ENCODE measurements around the gene MAN1C1. TPM values are rescaled to one million over a fixed set of nuclear protein-coding genes. Genes with fewer than 3 reads are reported as not detected.

Gene MAN1C1
- total RNA-seq, 1 donor from 2014 or later, result 0.20 TPM

DNA sequence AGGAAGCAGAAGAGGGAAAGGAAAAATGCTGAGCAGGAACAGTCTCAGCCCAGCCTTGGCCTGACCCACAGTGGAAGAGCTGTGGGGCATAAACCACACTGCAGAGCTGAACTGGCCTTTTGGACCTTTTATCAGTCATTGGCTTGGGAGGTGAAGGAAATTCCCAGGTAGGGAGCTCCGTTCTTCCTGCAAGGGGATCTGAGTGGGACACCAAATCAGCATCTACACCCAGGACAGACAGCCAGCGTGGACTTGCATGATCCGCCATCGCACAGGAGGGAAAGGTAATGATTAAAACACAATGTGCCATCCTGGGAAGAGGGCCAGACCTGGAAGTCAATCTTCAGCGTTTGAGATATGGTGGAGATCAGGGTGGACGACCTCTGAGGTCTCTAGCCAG, 202.0 kb downstream of the MAN1C1 start:
- TF ChIP-seq, protein P1, sequence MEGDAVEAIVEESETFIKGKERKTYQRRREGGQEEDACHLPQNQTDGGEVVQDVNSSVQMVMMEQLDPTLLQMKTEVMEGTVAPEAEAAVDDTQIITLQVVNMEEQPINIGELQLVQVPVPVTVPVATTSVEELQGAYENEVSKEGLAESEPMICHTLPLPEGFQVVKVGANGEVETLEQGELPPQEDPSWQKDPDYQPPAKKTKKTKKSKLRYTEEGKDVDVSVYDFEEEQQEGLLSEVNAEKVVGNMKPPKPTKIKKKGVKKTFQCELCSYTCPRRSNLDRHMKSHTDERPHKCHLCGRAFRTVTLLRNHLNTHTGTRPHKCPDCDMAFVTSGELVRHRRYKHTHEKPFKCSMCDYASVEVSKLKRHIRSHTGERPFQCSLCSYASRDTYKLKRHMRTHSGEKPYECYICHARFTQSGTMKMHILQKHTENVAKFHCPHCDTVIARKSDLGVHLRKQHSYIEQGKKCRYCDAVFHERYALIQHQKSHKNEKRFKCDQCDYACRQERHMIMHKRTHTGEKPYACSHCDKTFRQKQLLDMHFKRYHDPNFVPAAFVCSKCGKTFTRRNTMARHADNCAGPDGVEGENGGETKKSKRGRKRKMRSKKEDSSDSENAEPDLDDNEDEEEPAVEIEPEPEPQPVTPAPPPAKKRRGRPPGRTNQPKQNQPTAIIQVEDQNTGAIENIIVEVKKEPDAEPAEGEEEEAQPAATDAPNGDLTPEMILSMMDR (IDR thresholded peaks at IDR 0.05), result no peak
- Mint-ChIP-seq H3K4me3 (peak overlapping the region; percentile 92), H3K27me3 (no peaks in the 10 kb centered on the region), H3K36me3 (ENCODE audit: low read depth) (peaks cover 9% of the 10 kb centered on the region), H3K27ac (no peak overlapping the region), H3K4me1 (peaks cover 27% of the 10 kb centered on the region), H3K9me3 (no peaks in the 10 kb centered on the region)
- POLR2A ChIA-PET, result interaction anchor here (0.6 to 2.5 kb wide), 5 partner anchors 14 to 269 kb away, joined by 3 to 13 read pairs (median 3); partner anchors contain the start of genes PAFAH2 and SELENON
- no peak for ATAC-seq (ENCODE audit: low read depth)
- intact Hi-C loops (cut with micrococcal nuclease), result loop anchor here (2.0 kb wide), 4 partner anchors 20 to 480 kb away; partner anchors contain the start of genes MACO1, STMN1 and TMEM50A
- CTCF ChIA-PET, result interaction anchor here (1.0 kb wide), 1 partner anchor 314 kb away, joined by 3 read pairs; no protein-coding TSS in a partner anchor
- no peak for DNase-seq

DNA sequence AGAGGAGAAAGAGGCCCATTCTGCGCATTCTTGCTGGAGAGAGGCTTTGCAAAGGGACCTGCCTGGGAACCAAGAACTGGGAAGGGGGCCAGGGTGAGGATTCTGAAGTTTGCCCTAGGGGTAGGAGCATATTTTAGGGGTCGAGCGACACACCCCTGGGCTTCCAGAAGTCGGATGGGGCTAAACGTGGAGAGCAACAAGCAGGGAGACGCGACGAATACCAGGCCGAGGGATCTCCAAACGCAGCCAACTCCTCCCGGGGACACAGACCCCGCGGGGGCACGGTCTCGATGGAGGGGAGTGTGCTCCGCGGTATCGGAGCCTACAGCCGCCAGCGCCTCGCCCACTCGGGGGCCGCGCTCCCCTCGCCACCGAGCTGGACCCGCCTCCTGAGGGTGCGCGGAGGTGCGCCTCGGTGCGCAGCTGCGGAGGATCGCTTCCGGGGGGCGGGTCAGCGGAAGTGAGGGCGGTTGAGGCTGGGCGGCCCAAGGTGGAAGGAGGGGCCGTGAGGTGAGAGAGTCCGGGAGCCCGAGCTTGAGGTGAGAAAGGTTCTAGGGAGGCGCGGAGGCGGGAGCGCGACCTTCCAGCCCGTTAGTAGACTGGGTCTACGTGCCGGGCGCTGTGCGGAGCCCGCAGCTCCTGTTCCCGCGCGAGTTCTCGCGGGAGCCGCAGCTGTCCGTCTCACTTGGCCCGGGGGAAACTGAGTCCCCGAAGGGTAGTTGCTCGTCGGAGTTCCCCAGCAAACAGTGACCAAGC, 203.1 kb downstream of the MAN1C1 start, which contains the start of gene MTFR1L:
TSS of gene MTFR1L (plus strand) at position 464 of the 756 bp plus-strand sequence. CDS start 3,151 bp downstream, outside the sequence.
- peaks cover 9% of the 10 kb centered on the region for H3K36me3 Mint-ChIP-seq (ENCODE audit: low read depth)
- peak; percentile 93 for DNase-seq
- peak within 1 kb of the TSS; percentile 90 for H3K27ac Mint-ChIP-seq
- intact Hi-C loops (cut with micrococcal nuclease), result loop anchor here (1.0 to 2.0 kb wide), 7 partner anchors 21 to 481 kb away; partner anchors contain the start of genes AUNIP, MACO1, PAFAH2 and PAQR7
- TF ChIP-seq, protein P1 (IDR thresholded peaks at IDR 0.05), result no peak
- H3K9me3 Mint-ChIP-seq, result no peaks in the 10 kb centered on the region
- peaks cover 27% of the 10 kb centered on the region for H3K4me1 Mint-ChIP-seq
- peak; percentile 92 for ATAC-seq (ENCODE audit: low read depth)
- ChIA-PET POLR2A (interaction anchor here (0.6 to 2.7 kb wide), 16 partner anchors 9 to 587 kb away, joined by 3 to 22 read pairs (median 4); partner anchors contain the start of genes MACO1, PAFAH2, SELENON and SYF2), CTCF (interaction anchor here (0.6 to 1.0 kb wide), 4 partner anchors 18 to 388 kb away, joined by 3 to 5 read pairs (median 3); no protein-coding TSS in a partner anchor)
- H3K4me3 Mint-ChIP-seq, result peak within 1 kb of the TSS; percentile 92
- H3K27me3 Mint-ChIP-seq, result no peaks in the 10 kb centered on the region

DNA sequence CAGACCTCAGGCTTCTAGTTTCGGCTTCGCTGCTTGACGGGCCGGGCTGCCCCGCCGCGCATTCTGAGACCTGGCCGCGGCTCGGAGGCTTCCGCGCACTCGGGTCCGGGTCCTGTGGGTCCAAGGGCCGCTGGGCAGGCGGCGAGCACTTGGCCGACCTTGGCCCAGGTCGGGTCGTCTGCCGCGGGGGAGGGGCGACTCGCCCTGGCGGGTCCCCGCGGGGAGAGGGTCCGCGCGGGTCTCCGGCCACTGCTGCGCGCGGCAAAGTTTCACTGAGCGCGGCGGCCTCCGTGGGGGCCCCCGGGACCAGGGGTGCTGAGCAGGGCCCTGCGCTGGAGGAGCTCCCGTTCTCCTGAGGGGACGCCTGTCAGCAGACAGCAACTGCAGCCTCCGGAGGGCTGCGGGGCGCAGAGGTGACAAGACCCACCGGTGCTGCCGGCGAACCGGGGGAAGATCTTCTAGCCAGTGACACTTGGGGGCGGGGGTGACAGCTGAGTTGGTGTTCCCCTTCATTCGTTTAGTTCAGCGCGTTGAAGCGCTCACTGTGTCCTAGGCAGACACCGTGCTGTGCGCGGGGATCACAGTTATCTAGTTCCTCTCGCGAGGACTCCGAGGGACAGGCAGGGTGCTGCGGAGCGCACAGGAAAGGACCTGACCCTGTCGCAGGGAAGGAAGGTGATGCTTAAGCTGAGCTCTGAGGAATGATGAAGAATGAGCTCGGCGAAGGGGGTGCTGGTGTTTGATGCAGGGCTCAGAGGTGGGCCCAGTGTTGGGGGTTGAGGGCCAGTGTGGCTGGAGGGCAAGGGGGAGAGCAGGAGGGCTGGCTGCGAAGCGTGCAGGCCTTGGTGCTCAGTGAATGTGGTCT, 203.9 kb downstream of the MAN1C1 start:
- no peaks in the 10 kb centered on the region for H3K9me3 Mint-ChIP-seq
- ATAC-seq (ENCODE audit: low read depth) (peak; percentile 64), DNase-seq (peak; percentile 57)
- TF ChIP-seq, protein P1 (IDR thresholded peaks at IDR 0.05), result no peak
- peaks cover 6% of the 10 kb centered on the region for H3K36me3 Mint-ChIP-seq (ENCODE audit: low read depth)
- H3K4me1 Mint-ChIP-seq, result peaks cover 27% of the 10 kb centered on the region
- H3K27me3 Mint-ChIP-seq, result no peaks in the 10 kb centered on the region
- intact Hi-C loops (cut with micrococcal nuclease), result loop anchor here (1.0 to 2.0 kb wide), 3 partner anchors 38 to 178 kb away; partner anchors contain the start of genes AUNIP, PAFAH2 and PAQR7
- H3K27ac Mint-ChIP-seq, result peak overlapping the region; percentile 90
- ChIA-PET POLR2A (interaction anchor here (0.6 to 2.7 kb wide), 13 partner anchors 10 to 588 kb away, joined by 3 to 22 read pairs (median 5); partner anchors contain the start of genes MACO1, PAFAH2, PAQR7 and SELENON), CTCF (interaction anchor here (0.6 to 1.0 kb wide), 3 partner anchors 18 to 389 kb away, joined by 3 to 5 read pairs (median 3); no protein-coding TSS in a partner anchor)
- peak overlapping the region; percentile 92 for H3K4me3 Mint-ChIP-seq

DNA sequence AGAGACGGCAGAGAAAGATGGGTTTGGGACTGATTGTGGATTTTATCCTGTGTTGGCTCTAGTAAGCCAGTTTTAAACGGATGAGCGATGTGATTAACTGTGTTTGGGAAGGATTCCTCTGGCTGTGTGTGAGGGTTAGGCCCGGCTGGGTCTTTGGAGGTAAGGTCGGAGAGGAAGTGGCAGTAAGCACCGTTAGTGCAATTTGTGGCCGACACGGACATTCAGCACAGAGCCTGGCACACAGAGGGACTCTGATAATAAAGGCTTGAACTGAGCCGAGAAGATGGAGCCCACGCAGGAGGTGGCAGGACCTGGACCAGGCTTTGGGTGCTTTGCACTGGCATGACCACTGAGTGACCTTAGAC, 204.5 kb downstream of the MAN1C1 start:
- no peak for ATAC-seq (ENCODE audit: low read depth)
- Mint-ChIP-seq H3K9me3 (no peaks in the 10 kb centered on the region), H3K4me1 (peaks cover 27% of the 10 kb centered on the region), H3K36me3 (ENCODE audit: low read depth) (peaks cover 9% of the 10 kb centered on the region), H3K4me3 (peak overlapping the region; percentile 92), H3K27ac (peak overlapping the region; percentile 90), H3K27me3 (no peaks in the 10 kb centered on the region)
- intact Hi-C loops (cut with micrococcal nuclease), result loop anchor here (2.0 kb wide), 2 partner anchors 38 to 54 kb away; partner anchors contain the start of genes AUNIP and PAQR7
- DNase-seq, result no peak
- TF ChIP-seq, protein P1 (IDR thresholded peaks at IDR 0.05), result no peak
- CTCF ChIA-PET, result no interaction called here
- POLR2A ChIA-PET, result interaction anchor here (0.6 to 2.7 kb wide), 8 partner anchors 11 to 589 kb away, joined by 3 to 22 read pairs (median 6); partner anchors contain the start of genes MACO1, PAFAH2, PAQR7 and SYF2
